Endodermal cell (in vitro differentiated cells): Measurements from ENCODE around the gene ATXN1. TPM values are rescaled to one million over a fixed set of nuclear protein-coding genes. Genes with fewer than 3 reads are reported as not detected.

ENCODE experiments used
- DNase-seq: peaks from one replicate; pipeline ENCODE4 v3.0.0-alpha.2; 2017
- H3K27ac ChIP-seq: 2 replicates; pipeline ENCODE4 v1.5.1; 2013; ENCODE audit warnings: mild to moderate bottlenecking, low read depth, low read length, moderate library complexity
- H3K27me3 ChIP-seq: 2 replicates; pipeline ENCODE4 v1.6.1; 2013; ENCODE audit warnings: mild to moderate bottlenecking, low read length, moderate library complexity; ENCODE audit not compliant: insufficient read depth, control insufficient read depth, poor library complexity, severe bottlenecking
- H3K36me3 ChIP-seq: 2 replicates; pipeline ENCODE4 v1.7.0; 2013; ENCODE audit warnings: mild to moderate bottlenecking, low read length, moderate library complexity; ENCODE audit not compliant: control insufficient read depth, insufficient read depth
- H3K4me1 ChIP-seq: one replicate; pipeline ENCODE4 v1.7.0; 2013; ENCODE audit warnings: low read length; ENCODE audit not compliant: control insufficient read depth, insufficient read depth
- H3K4me3 ChIP-seq: 2 replicates; pipeline ENCODE4 v1.5.1; 2013; ENCODE audit warnings: mild to moderate bottlenecking, low read length, moderate library complexity
- H3K9ac ChIP-seq: 2 replicates; pipeline ENCODE4 v1.6.1; 2013; ENCODE audit warnings: mild to moderate bottlenecking, low read length, moderate library complexity; ENCODE audit not compliant: poor library complexity, severe bottlenecking; ENCODE audit errors: extremely low read depth
- H3K9me3 ChIP-seq: 2 replicates; pipeline ENCODE4 v1.6.1; 2013; ENCODE audit warnings: mild to moderate bottlenecking, low read length, moderate library complexity; ENCODE audit not compliant: control insufficient read depth
- H3K27ac Mint-ChIP-seq: 2 replicates; pipeline ENCODE4 v1.8.0; 2020; ENCODE audit warnings: mixed read lengths
- H3K27me3 Mint-ChIP-seq: 2 replicates; pipeline ENCODE4 v1.8.0; 2021; ENCODE audit warnings: mild to moderate bottlenecking, mixed read lengths; ENCODE audit not compliant: insufficient read depth
- H3K36me3 Mint-ChIP-seq: 2 replicates; pipeline ENCODE4 v1.8.0; 2020; ENCODE audit warnings: low read depth, mixed read lengths
- H3K4me1 Mint-ChIP-seq: 2 replicates; pipeline ENCODE4 v1.8.0; 2020; ENCODE audit warnings: mixed read lengths
- H3K4me3 Mint-ChIP-seq: 2 replicates; pipeline ENCODE4 v1.8.0; 2020; ENCODE audit warnings: mild to moderate bottlenecking, moderate library complexity, mixed read lengths
- H3K9me3 Mint-ChIP-seq: 2 replicates; pipeline ENCODE4 v1.8.0; 2020; ENCODE audit warnings: mild to moderate bottlenecking, mixed read lengths
- CTCF ChIP-seq: fragments of 200-600 bp; sonication (generic); conservative IDR thresholded peaks from 2 replicates; pipeline ENCODE4 v1.5.0; 2021; ENCODE audit warnings: antibody characterized with exemption, mild to moderate bottlenecking
- WGBS, 2 experiments: methylation state at CpG; one replicate each; pipeline versions ENCODE4 v1.1.5 to v1.1.7; 2013; ENCODE audit warnings: missing lambda C conversion rate in 2 of 2, mixed read lengths in 1 of 2; ENCODE audit not compliant: insufficient coverage in 1 of 2, insufficient read length in 1 of 2; 5-methylcytosine and 5-hydroxymethylcytosine counted together
- total RNA-seq, 2 donors: library from RNA; stranded (reverse); fragmentation: NEBNext Ultra II Directional in 1 of 2; extraction: Animal tissue kit (Norgen Biotek cat#: 25700) in 1 of 2; gene quantifications; 2 replicates in 1 of 2; 3 replicates in 1 of 2; pipeline ENCODE4 v1.2.1, GENCODE V29; 2021

The ATXN1 gene
- total RNA-seq, 2 donors from 2014 or later = 10.4 to 15.9 TPM

- Mint-ChIP-seq H3K27me3 (no peaks in the 10 kb centered on the region), H3K36me3 (no peaks in the 10 kb centered on the region), H3K9me3 (no peaks in the 10 kb centered on the region), H3K4me3 (no peak overlapping the region), H3K4me1 (peaks cover 15% of the 10 kb centered on the region), H3K27ac (no peak overlapping the region)
- Histone ChIP-seq H3K9me3 (no peaks in the 10 kb centered on the region), H3K4me1 (peaks cover 5% of the 10 kb centered on the region), H3K27ac (no peak overlapping the region), H3K4me3 (no peak overlapping the region), H3K36me3 (no peaks in the 10 kb centered on the region), H3K27me3 (no peaks in the 10 kb centered on the region), H3K9ac (no peak overlapping the region)
- WGBS, 2 experiments = 91 to 95% methylated on average over 2 of the region's 2 CpGs
- DNase-seq = no peak
- TF ChIP-seq CTCF = no peak
Measured at GRCh38 chr6:16723402-16723801, 37.9 kb downstream of the ATXN1 start.

- TF ChIP-seq CTCF = no peak
Measured at GRCh38 chr6:16722630-16723029, 38.6 kb downstream of the ATXN1 start.

GRCh38 chr6:16721977-16722376 lies 39.3 kb downstream of the ATXN1 start:
- TF ChIP-seq CTCF = no peak
- Histone ChIP-seq H3K4me1 (no peaks in the 10 kb centered on the region), H3K36me3 (no peaks in the 10 kb centered on the region), H3K4me3 (no peak overlapping the region), H3K27ac (no peak overlapping the region), H3K27me3 (no peaks in the 10 kb centered on the region), H3K9me3 (no peaks in the 10 kb centered on the region), H3K9ac (no peak overlapping the region)
- H3K4me3 Mint-ChIP-seq = no peak overlapping the region
- H3K9me3 Mint-ChIP-seq = no peaks in the 10 kb centered on the region
- H3K36me3 Mint-ChIP-seq = no peaks in the 10 kb centered on the region
- DNase-seq = no peak
- peaks cover 7% of the 10 kb centered on the region for H3K4me1 Mint-ChIP-seq
- no peaks in the 10 kb centered on the region for H3K27me3 Mint-ChIP-seq
- 87 to 100% methylated on average over 1 to 5 of the region's 5 CpGs for WGBS, 2 experiments
- H3K27ac Mint-ChIP-seq = peak overlapping the region; percentile 20

More at GRCh38 chr6:16722630-16723029, 38.6 kb downstream of the ATXN1 start:
- no peak for DNase-seq
- Histone ChIP-seq H3K4me3 (no peak overlapping the region), H3K36me3 (no peaks in the 10 kb centered on the region), H3K27ac (no peak overlapping the region), H3K4me1 (no peaks in the 10 kb centered on the region), H3K9me3 (no peaks in the 10 kb centered on the region), H3K27me3 (no peaks in the 10 kb centered on the region), H3K9ac (no peak overlapping the region)
- no peaks in the 10 kb centered on the region for H3K36me3 Mint-ChIP-seq
- peaks cover 7% of the 10 kb centered on the region for H3K4me1 Mint-ChIP-seq
- no peaks in the 10 kb centered on the region for H3K27me3 Mint-ChIP-seq
- H3K27ac Mint-ChIP-seq = peak overlapping the region; percentile 20
- no peaks in the 10 kb centered on the region for H3K9me3 Mint-ChIP-seq
- no peak overlapping the region for H3K4me3 Mint-ChIP-seq
- 96% methylated on average over 2 of the region's 3 CpGs; no CpG with 5 or more reads in 1 of the 2 experiments for WGBS, 2 experiments
